H1 (cell line): Measurements from ENCODE around the gene CNRIP1. TPM values are rescaled to one million over a fixed set of nuclear protein-coding genes. Genes with fewer than 3 reads are reported as not detected.

Experiments used
- ASH2L ChIP-seq: fragments of 200-600, 300-600 bp; sonication (generic); IDR thresholded peaks from one replicate; pipeline ENCODE4 v1.7.1; 2017; ENCODE audit warnings: low read length
- BACH1 ChIP-seq: IDR thresholded peaks from 2 replicates; pipeline ENCODE4 v1.6.1; 2012; ENCODE audit warnings: low read length, improper control_type of control experiment
- BRCA1 ChIP-seq: IDR thresholded peaks from 2 replicates; pipeline ENCODE4 v1.6.1; 2012; ENCODE audit warnings: low read depth, low read length, improper control_type of control experiment
- CREB1 ChIP-seq: IDR thresholded peaks from 2 replicates; pipeline ENCODE4 v1.6.1; 2012; ENCODE audit warnings: inconsistent platforms
- EP300 ChIP-seq, 2 experiments: IDR thresholded peaks; 1 replicate in 1 of 2; 2 replicates in 1 of 2; pipeline ENCODE4 v1.6.1; 2011 to 2012; ENCODE audit warnings: low read depth in 2 of 2, low read length in 2 of 2, mild to moderate bottlenecking in 2 of 2, borderline replicate concordance in 1 of 2, inconsistent platforms in 1 of 2, moderate library complexity in 1 of 2
- EZH2 ChIP-seq: fragments of 200-600 bp; sonication (generic); IDR thresholded peaks from 2 replicates; pipeline ENCODE4 v1.7.1; 2012; ENCODE audit warnings: low read depth, mild to moderate bottlenecking, moderate library complexity, low read length, inconsistent platforms; ENCODE audit not compliant: severe bottlenecking
- JUND ChIP-seq: IDR thresholded peaks from 2 replicates; pipeline ENCODE4 v1.6.1; 2011; ENCODE audit warnings: mild to moderate bottlenecking, improper control_type of control experiment, low read length
- NANOG ChIP-seq: IDR thresholded peaks from 2 replicates; pipeline ENCODE4 v1.6.1; 2011; ENCODE audit warnings: low read length, low read depth, mild to moderate bottlenecking, inconsistent platforms; ENCODE audit not compliant: insufficient read depth, poor library complexity, severe bottlenecking
- RAD21 ChIP-seq, 2 experiments: IDR thresholded peaks in 1 of 2; conservative IDR thresholded peaks in 1 of 2; 2 replicates each; pipeline ENCODE4 v1.6.1; 2011; ENCODE audit warnings: low read depth in 2 of 2, low read length in 2 of 2, improper control_type of control experiment in 1 of 2, inconsistent platforms in 1 of 2, mild to moderate bottlenecking in 1 of 2, moderate library complexity in 1 of 2
- RNF2 ChIP-seq: fragments of 200-900, 300-1000 bp; sonication (generic); IDR thresholded peaks from 2 replicates; pipeline ENCODE4 v1.7.1; 2016; ENCODE audit warnings: borderline replicate concordance, low read depth, mild to moderate bottlenecking, antibody characterized with exemption, low read length; ENCODE audit not compliant: poor library complexity, severe bottlenecking; ENCODE audit errors: missing control alignments
- SIX5 ChIP-seq: IDR thresholded peaks from 2 replicates; pipeline ENCODE4 v1.6.1; 2011; ENCODE audit warnings: mild to moderate bottlenecking, low read depth, low read length
- SP2 ChIP-seq: IDR thresholded peaks from 2 replicates; pipeline ENCODE4 v1.6.1; 2012; ENCODE audit warnings: mild to moderate bottlenecking, low read length, inconsistent platforms
- SUZ12 ChIP-seq: fragments of 200-600 bp; sonication (generic); IDR thresholded peaks from 2 replicates; pipeline ENCODE4 v1.6.1; 2012; ENCODE audit warnings: mild to moderate bottlenecking, inconsistent platforms, low read length, moderate library complexity, mixed read lengths
- TAF1 ChIP-seq: IDR thresholded peaks from 2 replicates; pipeline ENCODE4 v1.6.1; 2011; ENCODE audit warnings: mild to moderate bottlenecking, low read depth, low read length
- polyA plus RNA-seq, 7 experiments: library from polyadenylated mRNA; depleted of rRNA in 3 of 7; stranded (reverse) in 5 of 7; unstranded in 2 of 7; fragments of >200 nt in 5 of 7; fragments of 200-250 nt in 2 of 7; gene quantifications; 1 replicate in 5 of 7; 2 replicates in 1 of 7; 4 replicates in 1 of 7; pipeline versions ENCODE4 v1.2.1 to v1.2.3, GENCODE V29; 2011 to 2013; ENCODE audit warnings: missing spikeins in 2 of 7, mixed read lengths in 2 of 7
- total RNA-seq: library from RNA; stranded (reverse); fragmentation: NEBNext Ultra II Directional; extraction: Animal tissue kit (Norgen Biotek cat#: 25700); gene quantifications from 2 replicates; pipeline ENCODE4 v1.2.1, GENCODE V29; 2021
- TF ChIP-seq, protein P1 (sequence below): IDR thresholded peaks from 2 replicates; pipeline ENCODE4 v1.6.1; 2011; ENCODE audit warnings: low read depth, mild to moderate bottlenecking, low read length; ENCODE audit not compliant: insufficient read depth
- TF ChIP-seq, protein P2 (sequence below), 3 experiments: IDR thresholded peaks; 1 replicate in 2 of 3; 2 replicates in 1 of 3; pipeline versions ENCODE4 v1.5.1 to v1.6.1; 2011; ENCODE audit warnings: low read length in 3 of 3, mild to moderate bottlenecking in 3 of 3, inconsistent platforms in 2 of 3, low read depth in 1 of 3, moderate library complexity in 1 of 3; ENCODE audit not compliant: insufficient read depth in 1 of 3; ENCODE audit errors: control extremely low read depth in 1 of 3

The CNRIP1 gene
- total and polyA plus RNA-seq, 2 of the 8 experiments (the other 6 are each of a cell fraction or from before 2014, with no cell fraction given) = 4.6 to 7.0 TPM

DNA sequence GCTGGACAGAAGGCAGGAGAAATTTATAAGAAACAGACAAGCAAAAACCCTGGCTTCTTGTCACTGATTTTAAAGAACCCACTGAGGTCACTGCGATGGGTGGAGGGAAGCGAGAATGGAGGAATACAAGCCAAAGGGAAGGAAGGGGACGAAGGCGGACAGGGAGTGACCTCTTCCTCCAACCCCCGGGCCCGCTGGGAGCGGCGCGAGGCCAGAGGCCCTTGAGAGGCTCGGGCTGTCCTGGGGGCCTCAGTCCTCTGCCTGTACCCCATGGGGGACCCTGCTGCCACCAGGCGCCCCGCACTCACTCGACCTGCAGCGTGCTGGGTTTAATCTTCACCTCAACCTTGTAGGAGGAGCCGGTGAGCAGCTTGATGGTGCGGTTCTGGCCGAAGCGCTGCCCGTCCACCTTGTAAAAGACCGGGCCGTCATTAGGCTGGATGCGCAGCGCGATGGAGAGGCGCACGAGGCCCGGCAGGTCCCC is 793 bp downstream of the CNRIP1 start (continued):
- TF ChIP-seq, protein P1, sequence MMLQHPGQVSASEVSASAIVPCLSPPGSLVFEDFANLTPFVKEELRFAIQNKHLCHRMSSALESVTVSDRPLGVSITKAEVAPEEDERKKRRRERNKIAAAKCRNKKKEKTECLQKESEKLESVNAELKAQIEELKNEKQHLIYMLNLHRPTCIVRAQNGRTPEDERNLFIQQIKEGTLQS = no peak
- TF ChIP-seq RAD21 (IDR thresholded peaks at IDR 0.05 in 1 of 2, conservative IDR thresholded peaks at IDR 0.05 in 1 of 2; ENCODE audit: low read depth in 2 of 2, low read length in 2 of 2) = no peak
- TF ChIP-seq EP300 (IDR thresholded peaks at IDR 0.05; ENCODE audit: borderline replicate concordance in 1 of 2, low read depth in 2 of 2, low read length in 2 of 2) = no peak
- TF ChIP-seq ASH2L = no peak
- TF ChIP-seq BACH1 = no peak
- TF ChIP-seq JUND = no peak
- TF ChIP-seq CREB1 = no peak
- no peak for TF ChIP-seq BRCA1
- TF ChIP-seq RNF2 = peak; percentile 67
- TF ChIP-seq, protein P2, sequence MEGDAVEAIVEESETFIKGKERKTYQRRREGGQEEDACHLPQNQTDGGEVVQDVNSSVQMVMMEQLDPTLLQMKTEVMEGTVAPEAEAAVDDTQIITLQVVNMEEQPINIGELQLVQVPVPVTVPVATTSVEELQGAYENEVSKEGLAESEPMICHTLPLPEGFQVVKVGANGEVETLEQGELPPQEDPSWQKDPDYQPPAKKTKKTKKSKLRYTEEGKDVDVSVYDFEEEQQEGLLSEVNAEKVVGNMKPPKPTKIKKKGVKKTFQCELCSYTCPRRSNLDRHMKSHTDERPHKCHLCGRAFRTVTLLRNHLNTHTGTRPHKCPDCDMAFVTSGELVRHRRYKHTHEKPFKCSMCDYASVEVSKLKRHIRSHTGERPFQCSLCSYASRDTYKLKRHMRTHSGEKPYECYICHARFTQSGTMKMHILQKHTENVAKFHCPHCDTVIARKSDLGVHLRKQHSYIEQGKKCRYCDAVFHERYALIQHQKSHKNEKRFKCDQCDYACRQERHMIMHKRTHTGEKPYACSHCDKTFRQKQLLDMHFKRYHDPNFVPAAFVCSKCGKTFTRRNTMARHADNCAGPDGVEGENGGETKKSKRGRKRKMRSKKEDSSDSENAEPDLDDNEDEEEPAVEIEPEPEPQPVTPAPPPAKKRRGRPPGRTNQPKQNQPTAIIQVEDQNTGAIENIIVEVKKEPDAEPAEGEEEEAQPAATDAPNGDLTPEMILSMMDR (IDR thresholded peaks at IDR 0.05; ENCODE audit: control extremely low read depth in 1 of 3, insufficient read depth in 1 of 3, low read depth in 1 of 3, low read length in 3 of 3) = peak in 1 of 3 experiments; percentile 1; a peak in 1 of 4 replicates
- peak; percentile 48; the same call in 1 of the 2 replicates for TF ChIP-seq TAF1
- TF ChIP-seq SUZ12 = peak; percentile 65
- TF ChIP-seq SIX5 = no peak
- peak; percentile 68 for TF ChIP-seq EZH2
- no peak for TF ChIP-seq SP2
- no peak for TF ChIP-seq NANOG
